GM21723 (cell line): ENCODE data around the gene DGKG.
A peak's percentile ranks its signal among the peaks of the same experiment; 100 is the strongest.

Experiments used
- ATAC-seq: cut with Tn5 transposase; IDR thresholded peaks from one replicate; pipeline ENCODE4 v1.9.1; 2021; ENCODE audit warnings: mild to moderate bottlenecking, moderate library complexity; ENCODE audit not compliant: unreplicated experiment

The DGKG gene

GRCh38 chr3:186361762-186362536 is at the start of gene DGKG:
Gene DGKG, minus strand, starts transcription at chr3:186362234. Its CDS starts 41,775 bp downstream, at chr3:186320459.
- ATAC-seq: peak; percentile 69

GRCh38 chr3:186411089-186411488 is 49.1 kb upstream of the DGKG start:
- ATAC-seq: no peak

- no peak for ATAC-seq
Observed at GRCh38 chr3:186406669-186407635, 44.9 kb upstream of the DGKG start.

- no peak for ATAC-seq
Observed at GRCh38 chr3:186401556-186401955, 39.5 kb upstream of the DGKG start.

GRCh38 chr3:186400662-186401061 is 38.6 kb upstream of the DGKG start:
- no peak for ATAC-seq

GRCh38 chr3:186400026-186400425 is 38.0 kb upstream of the DGKG start:
- ATAC-seq: no peak

GRCh38 chr3:186394566-186395217 is 32.7 kb upstream of the DGKG start:
- ATAC-seq: no peak

- ATAC-seq: no peak
Observed at GRCh38 chr3:186386883-186387560, 25.0 kb upstream of the DGKG start.

- ATAC-seq: no peak
Observed at GRCh38 chr3:186385856-186386602, 24.0 kb upstream of the DGKG start.

- no peak for ATAC-seq
Observed at GRCh38 chr3:186383026-186383993, 21.3 kb upstream of the DGKG start.

GRCh38 chr3:186382217-186382885 is 20.3 kb upstream of the DGKG start:
- no peak for ATAC-seq

GRCh38 chr3:186381424-186382216 is 19.6 kb upstream of the DGKG start:
- no peak for ATAC-seq

- no peak for ATAC-seq
Observed at GRCh38 chr3:186380622-186381380, 18.8 kb upstream of the DGKG start.

GRCh38 chr3:186375443-186375842 is 13.4 kb upstream of the DGKG start:
- ATAC-seq: no peak

GRCh38 chr3:186374376-186374775 is 12.3 kb upstream of the DGKG start:
- no peak for ATAC-seq

GRCh38 chr3:186369217-186369616 is 7.2 kb upstream of the DGKG start:
- no peak for ATAC-seq

GRCh38 chr3:186368717-186369116 is 6.7 kb upstream of the DGKG start:
- ATAC-seq: no peak
